GM19193 (cell line): ENCODE measurements around the gene SHISA6.

Experiments
- POLR2A ChIP-seq: IDR thresholded peaks from 4 replicates; pipeline ENCODE4 v1.6.1; 2011; ENCODE audit not compliant: insufficient read depth, insufficient read length; ENCODE audit errors: extremely low read depth

Gene SHISA6

DNA sequence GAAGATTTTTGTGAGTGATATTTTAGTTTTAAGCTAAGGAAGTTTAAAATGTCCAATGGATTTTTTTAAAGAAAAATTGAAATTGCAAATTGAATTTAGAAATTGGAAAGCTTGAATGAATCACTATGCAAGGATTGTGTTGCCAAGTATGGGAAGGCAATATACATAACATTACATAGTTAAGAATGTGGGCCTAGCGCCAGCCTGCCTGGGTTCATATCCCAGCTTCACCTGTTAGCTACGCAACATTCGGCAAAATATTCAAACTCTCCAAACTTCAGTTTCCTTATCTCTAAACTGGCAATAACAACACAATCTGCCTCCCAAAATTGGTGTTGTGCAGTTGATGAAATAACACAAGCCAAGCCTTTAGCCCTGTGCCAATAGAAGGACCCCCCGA, 306.8 kb downstream of the SHISA6 start:
- TF ChIP-seq POLR2A: no peak

DNA sequence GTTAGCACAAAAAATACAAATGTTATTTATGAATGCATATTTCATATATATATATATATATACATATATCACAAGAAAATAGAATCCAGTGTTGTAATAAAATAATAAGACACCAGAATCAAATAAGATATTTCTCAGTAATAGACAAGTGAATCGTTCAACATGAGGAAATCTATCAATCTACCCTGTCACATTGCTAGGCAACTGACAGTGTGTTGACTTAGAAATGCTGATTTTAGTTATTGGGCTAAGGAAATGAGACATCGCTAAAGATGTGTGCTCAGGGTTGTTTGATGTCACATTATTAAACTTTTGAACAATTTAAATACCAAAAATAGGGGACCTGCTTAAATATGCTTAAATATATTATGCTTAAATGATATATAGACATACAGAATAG, 307.4 kb downstream of the SHISA6 start:
- TF ChIP-seq POLR2A: no peak

DNA sequence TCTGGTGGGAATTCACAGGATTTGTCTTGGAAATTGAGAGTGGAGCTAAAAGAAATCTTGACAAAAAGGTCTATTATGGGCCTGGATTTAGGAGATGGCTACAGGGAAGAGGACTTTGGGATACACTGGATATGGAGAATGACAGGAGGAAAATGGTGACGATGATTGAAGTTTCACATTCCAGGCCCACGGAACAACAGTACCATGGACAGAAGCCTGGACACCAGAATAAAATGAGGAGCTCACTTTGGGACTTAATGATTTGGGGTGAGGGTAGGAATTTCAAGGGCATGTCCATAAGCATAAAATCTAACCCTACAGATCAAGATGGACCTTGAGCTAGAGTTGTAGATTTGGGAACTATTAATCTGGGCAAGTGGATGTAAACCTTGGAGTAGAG, 309.4 kb downstream of the SHISA6 start:
- no peak for TF ChIP-seq POLR2A

DNA sequence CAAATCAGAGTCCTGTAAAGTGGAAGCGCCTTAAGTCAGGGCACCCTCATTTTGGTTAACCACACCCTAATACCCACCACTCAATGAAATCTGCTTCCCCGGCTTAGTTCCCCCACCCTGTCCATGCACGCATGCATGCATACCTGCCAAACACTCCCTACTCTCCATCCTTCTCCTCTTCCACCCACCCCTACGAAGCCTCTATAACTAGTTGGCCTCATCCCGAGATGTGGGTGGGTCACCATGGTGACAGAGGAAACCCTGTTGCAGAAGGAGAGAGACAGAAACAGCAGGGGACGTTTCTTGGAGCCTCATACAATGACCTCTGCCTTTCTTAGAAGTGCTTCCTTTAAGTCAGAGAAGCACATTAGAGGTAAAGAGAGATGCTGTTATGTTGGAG, 310.4 kb downstream of the SHISA6 start:
- no peak for TF ChIP-seq POLR2A

DNA sequence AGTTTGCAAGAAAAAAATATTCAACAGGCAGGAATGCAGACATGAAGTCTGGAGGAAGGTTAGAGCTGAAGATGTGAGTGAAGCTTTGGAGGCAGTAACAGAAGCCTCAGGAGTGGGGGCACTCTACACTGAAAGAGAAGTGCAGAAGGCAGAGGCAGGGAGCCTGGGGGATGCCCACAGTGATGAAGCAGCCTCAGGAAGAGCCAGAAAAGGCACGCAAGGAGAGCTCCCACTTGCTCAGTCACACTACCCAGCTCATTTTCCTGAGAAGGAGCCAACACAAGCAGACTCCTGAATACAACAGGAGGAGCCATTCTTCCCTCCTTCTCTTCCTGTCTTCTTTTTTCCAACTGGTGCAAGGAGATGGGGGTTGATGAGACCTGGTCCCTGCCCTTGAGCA, 312.1 kb downstream of the SHISA6 start:
- TF ChIP-seq POLR2A: no peak

DNA sequence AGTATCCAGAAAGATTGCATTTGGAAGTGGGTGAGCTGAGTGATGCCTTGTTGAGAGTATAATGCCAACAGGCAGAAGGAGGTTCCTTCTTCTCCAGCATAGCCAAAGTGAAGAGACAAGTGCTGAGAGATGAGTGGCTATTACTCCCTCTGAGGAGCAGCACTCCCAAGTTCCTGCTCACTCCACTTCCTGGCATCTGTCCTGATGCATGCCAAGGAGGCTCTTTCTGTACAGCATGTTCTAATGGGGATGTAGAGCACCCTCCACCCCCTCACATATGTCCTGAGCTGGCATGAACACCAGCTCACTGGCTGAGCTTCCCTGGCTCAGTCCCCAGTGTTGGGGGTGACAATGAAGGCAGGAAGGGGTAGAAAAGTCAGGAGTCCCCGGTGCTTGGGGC, 313.0 kb downstream of the SHISA6 start:
- no peak for TF ChIP-seq POLR2A

DNA sequence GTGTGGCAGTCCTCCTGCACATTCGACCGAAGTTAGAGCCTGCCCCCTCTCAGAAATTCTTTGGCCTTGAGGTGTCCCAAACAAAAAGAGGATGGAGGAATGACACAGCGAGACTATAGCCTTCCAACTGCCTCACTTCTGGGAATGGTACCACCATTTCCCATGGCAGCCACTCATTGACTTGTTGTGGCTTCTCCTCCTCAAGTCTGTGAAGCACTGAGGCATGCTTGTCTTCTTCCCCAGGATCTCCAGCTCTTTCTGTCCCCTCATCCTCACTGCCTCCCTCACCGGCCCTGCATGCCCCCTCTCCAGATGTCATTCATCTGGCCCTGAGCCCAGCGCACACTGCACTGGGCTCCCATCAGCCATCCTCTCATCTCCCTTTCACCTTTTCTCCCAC, 313.5 kb downstream of the SHISA6 start:
- TF ChIP-seq POLR2A: no peak

DNA sequence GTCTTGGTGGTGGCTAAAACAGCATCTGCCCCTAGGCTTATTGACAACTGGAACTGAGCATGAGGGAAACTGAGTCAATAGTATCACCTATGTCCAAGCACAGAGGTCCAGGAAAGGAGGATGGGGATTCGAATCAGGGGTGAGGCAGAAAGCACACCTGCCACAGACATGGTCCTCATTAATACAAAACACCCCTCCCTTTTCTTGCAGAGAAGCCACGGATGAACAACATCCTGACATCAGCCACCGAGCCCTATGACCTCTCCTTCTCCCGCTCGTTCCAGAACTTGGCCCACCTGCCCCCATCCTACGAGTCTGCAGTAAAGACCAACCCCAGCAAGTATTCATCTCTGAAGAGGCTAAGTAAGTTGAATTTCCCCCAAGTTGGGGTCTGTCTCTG, 314.5 kb downstream of the SHISA6 start:
- no peak for TF ChIP-seq POLR2A

DNA sequence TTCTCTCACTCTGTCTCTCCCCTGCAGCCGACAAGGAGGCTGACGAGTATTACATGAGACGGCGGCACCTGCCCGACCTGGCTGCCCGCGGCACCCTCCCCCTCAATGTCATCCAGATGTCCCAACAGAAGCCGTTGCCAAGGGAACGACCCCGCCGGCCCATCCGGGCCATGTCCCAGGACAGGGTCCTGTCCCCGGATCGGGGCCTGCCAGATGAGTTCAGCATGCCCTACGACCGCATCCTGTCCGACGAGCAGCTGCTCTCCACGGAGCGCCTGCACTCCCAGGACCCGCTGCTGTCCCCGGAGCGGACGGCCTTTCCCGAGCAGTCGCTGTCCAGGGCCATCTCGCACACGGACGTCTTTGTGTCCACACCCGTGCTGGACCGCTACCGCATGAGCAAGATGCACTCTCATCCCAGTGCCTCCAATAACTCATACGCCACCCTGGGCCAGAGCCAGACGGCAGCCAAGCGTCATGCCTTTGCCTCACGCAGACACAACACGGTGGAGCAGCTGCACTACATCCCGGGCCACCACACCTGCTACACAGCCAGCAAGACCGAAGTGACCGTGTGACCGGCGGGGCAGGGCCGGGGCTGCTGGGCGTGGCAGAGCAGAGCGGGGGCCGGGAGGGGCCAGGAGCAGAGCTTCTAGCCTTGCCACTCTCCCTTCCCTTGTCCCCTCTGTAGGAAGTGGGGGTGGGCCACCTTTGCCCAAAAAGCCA, 316.9 kb downstream of the SHISA6 start:
- no peak for TF ChIP-seq POLR2A

DNA sequence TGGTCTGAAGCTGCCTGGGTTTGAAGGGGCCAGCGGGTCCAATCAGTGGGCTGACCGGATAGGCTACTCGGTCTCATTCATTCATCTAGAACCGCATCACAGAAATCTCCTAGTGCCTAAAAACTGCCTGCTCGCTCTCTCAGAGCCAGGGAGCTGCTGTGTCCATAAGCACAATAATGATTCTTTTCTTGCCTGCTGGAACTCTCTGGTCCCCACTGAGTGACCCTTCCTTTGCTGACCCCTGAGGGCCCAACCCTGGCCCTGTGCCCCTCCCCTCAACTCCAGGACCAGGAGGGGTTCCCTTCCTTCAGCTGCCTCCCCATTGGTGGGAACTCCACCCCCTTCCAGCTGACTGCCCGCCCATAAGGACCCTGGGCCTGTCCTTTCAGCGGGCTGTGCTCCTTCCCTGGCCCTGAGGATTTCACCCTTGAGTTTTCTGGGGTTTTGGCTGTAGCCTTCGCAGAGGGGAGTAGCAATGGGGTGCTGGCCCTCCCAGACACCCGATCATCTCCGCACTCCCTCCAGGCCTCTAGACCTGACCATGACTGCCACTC, 317.7 kb downstream of the SHISA6 start:
- no peak for TF ChIP-seq POLR2A

DNA sequence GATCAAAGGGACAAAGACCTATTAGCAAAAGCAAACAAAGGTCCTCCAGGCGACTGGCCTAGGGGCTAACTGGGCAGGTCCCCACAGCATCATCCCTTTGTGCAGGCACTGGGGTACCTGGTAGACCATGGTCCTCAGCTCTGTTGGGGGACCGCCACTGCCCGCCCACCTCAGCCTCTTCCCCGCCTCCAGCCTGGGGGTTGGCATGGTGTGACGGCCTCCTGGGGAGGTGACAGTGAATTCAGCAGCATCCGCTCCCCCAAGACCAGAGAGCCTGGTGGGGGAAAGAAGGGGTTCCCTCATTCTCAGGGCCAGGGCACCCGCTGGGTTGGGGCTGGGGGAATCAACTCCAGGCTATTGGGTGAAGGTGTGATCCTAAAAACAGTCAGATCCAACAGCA, 318.6 kb downstream of the SHISA6 start:
- TF ChIP-seq POLR2A: no peak

DNA sequence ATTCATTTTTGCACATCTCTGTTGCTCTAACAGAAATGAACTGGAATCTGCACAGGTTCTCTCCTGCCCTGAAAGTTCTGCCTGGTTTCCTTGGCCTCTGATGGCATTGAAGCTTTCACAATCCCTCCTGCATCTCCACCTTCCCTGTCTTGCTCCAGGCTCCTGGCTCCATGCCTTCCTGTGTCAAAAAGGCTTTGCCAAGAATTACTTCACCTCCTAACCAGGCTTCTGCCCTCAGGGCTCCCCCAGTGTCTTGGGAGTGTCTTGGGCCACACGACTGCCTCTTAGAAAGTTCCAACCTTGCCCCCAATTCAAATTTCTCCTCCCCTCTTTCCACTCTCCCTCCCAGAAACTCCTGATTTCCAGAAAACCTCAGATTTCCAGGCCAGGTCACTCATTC, 320.3 kb downstream of the SHISA6 start:
- TF ChIP-seq POLR2A: no peak

DNA sequence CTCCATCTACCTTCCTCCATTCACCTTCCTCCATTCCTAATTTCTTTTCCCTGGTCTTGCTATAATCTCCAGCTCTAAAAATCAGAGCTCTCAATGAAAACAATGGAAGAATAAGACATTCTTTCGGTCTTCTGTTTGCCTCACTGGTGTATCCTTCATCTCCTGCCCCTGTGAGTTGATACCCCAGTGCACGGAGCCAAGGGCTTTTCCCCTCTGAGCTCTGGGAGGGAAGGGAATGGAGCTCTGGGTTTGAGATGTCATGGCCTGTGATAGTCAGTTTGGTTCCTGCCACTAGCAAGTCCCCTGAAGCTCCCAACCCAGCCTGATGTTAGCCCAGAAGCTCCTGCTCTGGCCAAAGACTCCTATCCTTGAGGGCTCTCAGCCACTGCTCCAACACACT, 320.7 kb downstream of the SHISA6 start:
- no peak for TF ChIP-seq POLR2A

DNA sequence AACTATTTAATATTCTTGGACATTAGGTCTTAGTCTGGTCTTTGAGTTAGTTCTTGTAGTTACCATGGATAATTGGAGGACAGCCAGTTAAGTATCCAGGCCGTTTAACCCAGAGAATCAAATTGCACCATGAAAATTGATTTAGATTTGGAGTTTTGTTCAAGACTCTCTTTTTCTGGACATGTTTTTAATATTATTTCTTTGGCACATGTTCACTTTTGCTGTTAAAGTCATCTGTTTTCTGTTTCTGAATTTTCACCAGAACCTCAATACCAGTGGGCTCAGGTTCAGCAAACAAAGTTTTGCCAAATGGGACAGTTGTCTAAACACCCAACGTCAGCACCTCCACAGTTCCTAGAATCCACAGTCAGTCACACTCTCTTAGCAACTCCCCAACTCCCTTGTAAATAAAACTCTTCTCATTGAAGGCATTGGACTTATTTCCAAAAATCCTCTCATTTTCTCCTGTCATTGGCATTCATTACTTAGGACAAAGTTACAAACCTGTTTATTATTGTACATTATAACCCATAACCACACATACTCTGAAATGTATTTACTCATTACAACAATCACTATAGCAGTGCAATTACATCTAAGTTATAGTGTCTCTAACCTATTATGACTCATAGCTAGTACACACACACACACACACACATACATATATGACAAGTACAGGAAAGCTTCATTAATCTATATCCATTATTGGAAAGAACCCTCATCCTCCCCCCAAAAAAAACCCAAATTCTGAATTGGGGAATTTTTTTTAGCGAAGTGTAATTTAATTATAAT, 323.8 kb downstream of the SHISA6 start:
- TF ChIP-seq POLR2A: no peak

DNA sequence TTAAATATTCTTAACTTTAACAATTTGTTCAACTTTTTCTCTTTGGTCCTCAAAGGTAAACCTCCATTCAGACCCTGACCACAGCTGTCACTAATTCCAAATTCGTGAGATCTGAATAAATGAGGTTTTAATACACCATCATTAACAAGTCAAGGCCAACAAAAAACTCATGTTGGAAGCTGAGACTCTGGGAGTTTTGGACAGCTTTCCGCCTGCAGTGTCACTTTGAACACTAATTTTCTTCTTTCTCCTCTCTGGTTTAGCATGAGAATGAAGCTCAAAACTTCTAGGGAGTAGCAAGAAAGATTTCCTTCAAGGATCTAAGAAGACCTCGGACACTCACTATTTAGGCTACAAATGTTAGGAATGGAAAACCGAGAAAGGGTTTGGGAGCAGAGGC, 324.6 kb downstream of the SHISA6 start:
- no peak for TF ChIP-seq POLR2A

DNA sequence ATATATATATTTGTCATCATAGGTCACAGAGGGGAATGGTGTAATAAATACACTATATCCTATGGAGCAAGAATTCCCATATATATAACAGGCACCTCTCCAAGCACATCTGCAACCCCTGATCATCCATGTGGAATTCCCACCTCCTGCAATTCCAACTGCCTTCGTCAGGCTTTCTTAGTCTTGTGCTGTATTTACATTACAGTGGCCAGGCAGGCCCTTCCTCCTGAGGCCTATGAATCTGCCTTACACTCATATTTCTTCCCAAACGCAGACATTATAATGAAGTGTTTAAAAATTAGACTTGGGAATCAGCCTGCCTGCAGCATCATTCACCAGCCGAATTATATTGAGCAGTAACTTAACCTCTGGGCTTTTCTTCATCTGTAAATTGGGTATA, 338.0 kb downstream of the SHISA6 start:
- no peak for TF ChIP-seq POLR2A

DNA sequence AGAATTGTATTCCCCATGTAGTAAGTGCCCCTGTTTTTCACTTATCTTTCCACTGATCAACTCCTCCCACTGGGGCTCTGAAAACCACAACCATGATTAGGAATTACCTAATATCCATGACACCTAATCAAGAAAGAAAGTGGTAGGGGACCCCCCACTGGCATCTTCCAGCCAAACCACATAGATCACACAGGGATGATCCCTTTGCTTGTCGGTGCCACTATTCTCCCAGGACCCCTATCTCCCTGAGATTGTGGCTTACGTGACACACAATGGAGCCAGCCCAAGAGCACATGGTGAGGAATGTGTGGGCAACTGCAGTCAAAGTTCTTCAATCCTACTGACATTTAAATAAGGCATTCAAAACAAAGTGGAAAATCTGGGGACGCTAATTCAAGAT, 339.7 kb downstream of the SHISA6 start:
- no peak for TF ChIP-seq POLR2A

DNA sequence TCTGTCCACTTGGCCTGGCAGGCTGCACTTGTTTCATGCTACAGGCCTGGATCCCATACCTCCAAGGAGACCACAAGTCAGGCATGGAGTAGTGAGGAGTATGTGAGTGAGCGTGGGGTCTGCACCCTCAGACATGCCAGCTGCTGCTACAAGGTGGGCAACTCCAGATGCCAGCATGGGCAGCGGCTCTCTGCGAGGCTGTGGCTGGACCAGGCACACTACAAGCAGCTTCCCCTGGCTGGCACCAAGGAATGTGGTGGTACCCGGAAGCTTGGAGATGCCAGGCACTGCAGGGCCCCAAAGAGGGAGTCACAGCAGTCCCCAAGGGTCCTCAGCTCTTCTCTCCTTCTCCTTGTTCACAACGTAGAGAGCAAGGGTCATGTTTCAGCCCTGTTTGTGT, 341.2 kb downstream of the SHISA6 start:
- TF ChIP-seq POLR2A: no peak
